Keratinocyte (primary cell): Measurements from ENCODE around the gene SH3BP5L. TPM values are rescaled to one million over a fixed set of nuclear protein-coding genes. Genes with fewer than 3 reads are reported as not detected.
A peak's percentile ranks its signal among the peaks of the same experiment; 100 is the strongest.

Experiments used
- DNase-seq: peaks from one replicate; pipeline ENCODE4 v3.0.0-alpha.2; 2011; ENCODE audit warnings: low read depth, missing footprints, low spot score
- FAIRE-seq: peaks from 2 replicates; lab custom pipeline; 2011; peaks lifted over from hg19 to GRCh38; lab: Jason Lieb, UNC
- H2AFZ ChIP-seq: 2 replicates; pipeline ENCODE4 v1.6.0; 2012; ENCODE audit warnings: low read length, control low read depth, inconsistent platforms; ENCODE audit not compliant: control insufficient read depth
- H3K27ac ChIP-seq: 2 replicates; pipeline ENCODE4 v1.5.1; 2011; ENCODE audit warnings: low read length; ENCODE audit not compliant: control insufficient read depth, insufficient read depth
- H3K27me3 ChIP-seq: 3 replicates; pipeline ENCODE4 v1.6.0; 2011; ENCODE audit warnings: low read length; ENCODE audit not compliant: control insufficient read depth, insufficient read depth; ENCODE audit errors: extremely low read depth
- H3K36me3 ChIP-seq, 2 experiments: 2 replicates in 1 of 2; 3 replicates in 1 of 2; pipeline ENCODE4 v1.5.1; 2011; ENCODE audit warnings: low read length in 2 of 2, mild to moderate bottlenecking in 1 of 2; ENCODE audit not compliant: control insufficient read depth in 2 of 2, insufficient read depth in 2 of 2; ENCODE audit errors: extremely low read depth in 1 of 2
- H3K4me1 ChIP-seq: 3 replicates; pipeline ENCODE4 v1.5.1; 2011; ENCODE audit warnings: low read length; ENCODE audit not compliant: control insufficient read depth, insufficient read depth; ENCODE audit errors: extremely low read depth
- H3K4me2 ChIP-seq: 3 replicates; pipeline ENCODE4 v1.6.0; 2011; ENCODE audit warnings: low read depth, low read length; ENCODE audit not compliant: control insufficient read depth, insufficient read depth; ENCODE audit errors: extremely low read depth
- H3K4me3 ChIP-seq, 3 experiments: fragments of 200-600 bp in 1 of 3; sonication (generic) in 1 of 3; 2 replicates in 2 of 3; 3 replicates in 1 of 3; pipeline ENCODE4 v1.5.1; 2011 to 2016; ENCODE audit warnings: low read length in 3 of 3, mild to moderate bottlenecking in 3 of 3, control low read depth in 2 of 3, inconsistent platforms in 1 of 3, low read depth in 1 of 3, mixed read lengths in 1 of 3, mixed run types in 1 of 3, moderate library complexity in 1 of 3; ENCODE audit not compliant: control insufficient read depth in 2 of 3, insufficient read depth in 2 of 3; ENCODE audit errors: extremely low read depth in 1 of 3
- H3K79me2 ChIP-seq: 2 replicates; pipeline ENCODE4 v1.6.0; 2012; ENCODE audit warnings: low read length; ENCODE audit not compliant: control insufficient read depth, insufficient read depth
- H3K9ac ChIP-seq: 3 replicates; pipeline ENCODE4 v1.6.0; 2011; ENCODE audit warnings: low read length; ENCODE audit not compliant: control insufficient read depth, insufficient read depth; ENCODE audit errors: extremely low read depth
- H3K9me1 ChIP-seq: 3 replicates; pipeline ENCODE4 v1.6.0; 2011; ENCODE audit warnings: low read length; ENCODE audit not compliant: control insufficient read depth, insufficient read depth; ENCODE audit errors: extremely low read depth
- H3K9me3 ChIP-seq: 2 replicates; pipeline ENCODE4 v1.5.1; 2012; ENCODE audit warnings: low read depth, low read length; ENCODE audit not compliant: control insufficient read depth
- H4K20me1 ChIP-seq: 3 replicates; pipeline ENCODE4 v1.6.0; 2011; ENCODE audit warnings: low read length; ENCODE audit not compliant: control insufficient read depth, insufficient read depth; ENCODE audit errors: extremely low read depth
- EZH2 ChIP-seq: IDR thresholded peaks from one replicate; pipeline ENCODE4 v1.6.1; 2012; ENCODE audit warnings: inconsistent platforms, mild to moderate bottlenecking, low read length, moderate library complexity
- dilution Hi-C: fragments of 300-500 bp; cut with MboI; formaldehyde crosslinking; loops from one replicate; pipeline ENCODE4 v1.7.0; 2020; ENCODE audit warnings: low sequenced_read_pairs; ENCODE audit not compliant: extremely low pct_ligation_motif_present
- polyA plus RNA-seq, 5 experiments: library from polyadenylated mRNA; depleted of rRNA in 3 of 5; stranded (reverse) in 3 of 5; stranded (forward) in 1 of 5; unstranded in 1 of 5; fragments of >200 nt; gene quantifications; 1 replicate in 1 of 5; 2 replicates in 3 of 5; 3 replicates in 1 of 5; pipeline versions ENCODE4 v1.2.1 to v1.2.3, GENCODE V29; 2011 to 2012; ENCODE audit warnings: missing spikeins in 2 of 5, low read depth in 1 of 5, low replicate concordance in 1 of 5
- TF ChIP-seq, protein P1 (sequence below), 3 experiments: IDR thresholded peaks in 1 of 3; conservative IDR thresholded peaks in 1 of 3; optimal IDR thresholded peaks in 1 of 3; 2 replicates in 2 of 3; 3 replicates in 1 of 3; pipeline versions ENCODE3 to v1.5.1; 2011; ENCODE audit warnings: low read length in 3 of 3, mild to moderate bottlenecking in 3 of 3, moderate library complexity in 2 of 3, control low read depth in 1 of 3, inconsistent platforms in 1 of 3; ENCODE audit not compliant: insufficient read depth in 2 of 3; ENCODE audit errors: extremely low read depth in 1 of 3

The SH3BP5L gene
- polyA plus RNA-seq, 1 donor (not counting 4 experiments of a cell fraction or from before 2014, with no cell fraction given): 13.2 TPM

DNA sequence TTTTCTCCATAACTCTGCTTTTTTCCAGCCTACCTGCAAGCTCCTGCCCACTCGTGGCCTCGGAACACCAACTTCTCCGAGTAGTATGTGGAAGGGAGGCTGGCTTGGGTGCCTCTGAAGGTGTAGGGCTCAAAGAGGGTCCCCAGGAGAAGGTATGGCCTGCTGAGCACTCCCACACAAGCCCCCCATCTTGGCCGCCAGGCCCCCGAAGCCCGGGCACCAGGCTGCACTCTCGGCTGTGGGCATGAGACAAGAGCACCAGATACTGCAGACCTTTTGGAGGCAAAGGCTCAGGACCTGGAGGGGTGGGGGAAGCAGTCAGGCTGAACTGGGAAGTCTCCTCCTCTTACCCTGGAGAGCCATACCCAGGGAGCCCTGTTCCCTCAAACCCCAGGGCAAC is 31.5 kb upstream of the SH3BP5L start:
- no peak for DNase-seq
- H3K4me3 ChIP-seq: peak overlapping the region; percentile 63 to 81 (median 76)
- peaks cover 25% of the 10 kb centered on the region for H3K4me1 ChIP-seq
- dilution Hi-C loops: no loop called here
- H3K9ac ChIP-seq: peak overlapping the region; percentile 85
- peak overlapping the region; percentile 95 for H3K4me2 ChIP-seq
- peak overlapping the region; percentile 86 for H3K27ac ChIP-seq
- H4K20me1 ChIP-seq: no peaks in the 10 kb centered on the region
- no peaks in the 10 kb centered on the region for H3K9me3 ChIP-seq
- H3K27me3 ChIP-seq: no peaks in the 10 kb centered on the region
- TF ChIP-seq EZH2: no peak
- TF ChIP-seq, protein P1, sequence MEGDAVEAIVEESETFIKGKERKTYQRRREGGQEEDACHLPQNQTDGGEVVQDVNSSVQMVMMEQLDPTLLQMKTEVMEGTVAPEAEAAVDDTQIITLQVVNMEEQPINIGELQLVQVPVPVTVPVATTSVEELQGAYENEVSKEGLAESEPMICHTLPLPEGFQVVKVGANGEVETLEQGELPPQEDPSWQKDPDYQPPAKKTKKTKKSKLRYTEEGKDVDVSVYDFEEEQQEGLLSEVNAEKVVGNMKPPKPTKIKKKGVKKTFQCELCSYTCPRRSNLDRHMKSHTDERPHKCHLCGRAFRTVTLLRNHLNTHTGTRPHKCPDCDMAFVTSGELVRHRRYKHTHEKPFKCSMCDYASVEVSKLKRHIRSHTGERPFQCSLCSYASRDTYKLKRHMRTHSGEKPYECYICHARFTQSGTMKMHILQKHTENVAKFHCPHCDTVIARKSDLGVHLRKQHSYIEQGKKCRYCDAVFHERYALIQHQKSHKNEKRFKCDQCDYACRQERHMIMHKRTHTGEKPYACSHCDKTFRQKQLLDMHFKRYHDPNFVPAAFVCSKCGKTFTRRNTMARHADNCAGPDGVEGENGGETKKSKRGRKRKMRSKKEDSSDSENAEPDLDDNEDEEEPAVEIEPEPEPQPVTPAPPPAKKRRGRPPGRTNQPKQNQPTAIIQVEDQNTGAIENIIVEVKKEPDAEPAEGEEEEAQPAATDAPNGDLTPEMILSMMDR (optimal IDR thresholded peaks at IDR 0.05 in 1 of 3, IDR thresholded peaks at IDR 0.05 in 1 of 3, conservative IDR thresholded peaks at IDR 0.05 in 1 of 3; ENCODE audit: extremely low read depth in 1 of 3, insufficient read depth in 2 of 3, low read length in 3 of 3): no peak
- peaks cover 23% of the 10 kb centered on the region for H3K79me2 ChIP-seq
- FAIRE-seq: no peak
- no peaks in the 10 kb centered on the region for H3K9me1 ChIP-seq
- no peak overlapping the region for H2AFZ ChIP-seq
- peaks cover 30 to 38% of the 10 kb centered on the region in 2 experiments for H3K36me3 ChIP-seq

DNA sequence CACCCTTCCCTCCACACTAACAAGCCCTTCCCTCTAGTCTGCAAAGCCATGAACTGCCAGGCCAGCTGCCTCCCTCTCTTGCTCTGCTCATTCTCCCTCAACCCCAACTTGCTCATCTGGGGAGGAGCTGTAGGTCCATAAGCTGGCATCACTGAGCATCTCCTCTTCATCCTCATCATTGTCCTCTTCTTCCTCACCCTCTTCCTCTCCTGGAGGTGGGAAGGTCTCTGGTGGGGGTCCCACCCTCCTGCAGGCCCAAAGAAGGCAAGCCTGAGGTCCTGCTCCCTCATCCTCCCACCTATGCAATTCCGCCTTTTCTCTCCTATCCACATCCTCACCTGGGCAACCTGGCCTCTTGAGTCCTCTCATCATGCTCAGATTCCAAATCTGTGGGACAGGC is 30.5 kb upstream of the SH3BP5L start:
- Histone ChIP-seq H3K9me3 (no peaks in the 10 kb centered on the region), H3K79me2 (peaks cover 23% of the 10 kb centered on the region), H3K9ac (no peak overlapping the region), H3K9me1 (no peaks in the 10 kb centered on the region), H3K27me3 (no peaks in the 10 kb centered on the region), H4K20me1 (no peaks in the 10 kb centered on the region), H3K4me1 (peaks cover 25% of the 10 kb centered on the region), H3K27ac (no peak overlapping the region), H3K4me3 (no peak overlapping the region), H2AFZ (no peak overlapping the region), H3K36me3 (peaks cover 34 to 38% of the 10 kb centered on the region in 2 experiments), H3K4me2 (no peak overlapping the region)
- FAIRE-seq (no peak), DNase-seq (no peak)
- no peak for TF ChIP-seq EZH2
- TF ChIP-seq, protein P1 (optimal IDR thresholded peaks at IDR 0.05 in 1 of 3, IDR thresholded peaks at IDR 0.05 in 1 of 3, conservative IDR thresholded peaks at IDR 0.05 in 1 of 3; ENCODE audit: extremely low read depth in 1 of 3, insufficient read depth in 2 of 3, low read length in 3 of 3): no peak
- dilution Hi-C loops: no loop called here
